Measurements from ENCODE around the gene RPTOR. TPM values are rescaled to one million over a fixed set of nuclear protein-coding genes. Genes with fewer than 3 reads are reported as not detected.

RPTOR gene
- polyA plus RNA-seq, 1 of the 3 experiments (the other 2 are of a cell fraction) = 14.9 TPM

DNA sequence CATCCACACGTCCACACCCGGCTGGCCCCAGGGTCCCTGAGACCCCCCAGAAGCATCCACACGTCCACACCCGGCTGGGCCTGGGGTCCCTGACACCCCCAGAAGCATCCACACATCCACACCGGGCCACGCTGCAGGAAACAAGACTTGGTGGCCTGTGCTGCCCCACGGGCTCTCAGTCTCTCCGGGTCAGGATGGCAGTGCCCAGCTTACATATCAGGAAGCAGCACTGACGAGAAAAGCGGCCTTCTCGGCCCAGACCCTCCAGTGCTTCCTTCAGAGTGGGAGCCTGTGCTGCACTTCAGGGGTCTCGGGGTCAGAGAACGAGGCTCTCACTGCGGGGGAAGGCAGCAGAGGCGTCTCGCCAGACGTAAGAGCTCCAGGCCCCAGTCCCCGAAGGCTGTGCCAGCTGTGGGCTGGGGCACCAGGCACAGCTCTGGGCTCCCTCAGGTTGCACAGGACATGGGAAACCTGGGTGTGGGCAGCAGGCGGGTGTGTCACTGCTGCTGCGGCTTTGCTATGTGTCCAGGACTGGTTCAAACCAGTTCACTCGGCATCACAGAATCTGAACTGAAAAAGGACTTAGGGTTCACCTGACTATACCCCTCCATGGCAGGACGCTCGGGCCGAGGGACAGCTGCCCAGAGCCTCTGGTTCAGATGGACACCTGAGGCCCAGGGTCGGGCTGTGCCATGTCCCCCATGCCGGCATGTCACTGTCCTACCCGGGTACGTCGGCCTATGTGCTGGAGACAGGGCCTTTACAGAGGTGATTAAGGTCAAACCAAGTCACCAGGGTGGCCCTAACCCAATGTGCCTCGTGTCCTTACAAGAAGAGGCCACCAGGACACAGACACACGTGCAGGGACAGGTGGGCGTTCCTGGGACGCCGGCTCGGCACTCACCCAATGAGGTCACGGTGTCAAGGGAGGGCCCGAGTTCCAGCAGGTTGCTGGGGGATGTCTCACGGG lies 406.8 kb downstream of the RPTOR start:
- Histone ChIP-seq H3K36me3 (replicated peaks in 1 of 2; ENCODE audit: control insufficient read depth in 1 of 2, insufficient read depth in 2 of 2, low read length in 1 of 2) (peaks cover 3 to 29% of the 10 kb centered on the region in 2 experiments), H3K27ac (ENCODE audit: low read depth in 2 of 2, low read length in 1 of 2) (no peak overlapping the region), H3K4me2 (no peak overlapping the region), H3K4me1 (ENCODE audit: control insufficient read depth in 1 of 2, insufficient read depth in 2 of 2, low read depth in 1 of 2, low read length in 1 of 2) (no peaks in the 10 kb centered on the region), H3K4me3 (ENCODE audit: low read depth in 2 of 2, low read length in 1 of 2) (no peak overlapping the region), H4K20me1 (ENCODE audit: insufficient read depth) (no peaks in the 10 kb centered on the region), H2AFZ (ENCODE audit: low read depth) (no peak overlapping the region), H3F3A (replicated peaks; ENCODE audit: insufficient read depth) (no peaks in the 10 kb centered on the region), H3K27me3 (ENCODE audit: insufficient read depth) (no peaks in the 10 kb centered on the region), H3K79me2 (ENCODE audit: insufficient read depth) (no peaks in the 10 kb centered on the region), H3K9ac (no peak overlapping the region), H3K9me3 (no peaks in the 10 kb centered on the region), H3K9me2 (no peaks in the 10 kb centered on the region)
- ChIA-PET POLR2A (no interaction called here), CTCF (interaction anchor here (1.1 to 1.2 kb wide), 4 partner anchors 8 to 52 kb away, joined by 3 to 6 read pairs (median 4); no protein-coding TSS in a partner anchor)
- WGBS (ENCODE audit: low lambda C conversion rate) = 92% methylated on average over 28 of the region's 38 CpGs
- TF ChIP-seq TEAD4 (IDR thresholded peaks at IDR 0.05; ENCODE audit: borderline replicate concordance, insufficient read depth) (no peak), USF2 (IDR thresholded peaks at IDR 0.05; ENCODE audit: borderline replicate concordance, low read depth, low read length) (no peak), SMC3 (IDR thresholded peaks at IDR 0.05; ENCODE audit: low read depth, low read length) (no peak), GATA2 (CRISPR knock-in tag; IDR thresholded peaks at IDR 0.05) (no peak), SIN3A (IDR thresholded peaks at IDR 0.05; ENCODE audit: borderline replicate concordance, low read depth, low read length) (no peak), ZBTB33 (IDR thresholded peaks at IDR 0.05; ENCODE audit: borderline replicate concordance, low read depth) (no peak), ELF1 (IDR thresholded peaks at IDR 0.05) (no peak), EZH2phosphoT487 (IDR thresholded peaks at IDR 0.05; ENCODE audit: borderline replicate concordance, low read depth) (no peak), FOSL2 (IDR thresholded peaks at IDR 0.05; ENCODE audit: borderline replicate concordance, low read depth) (no peak), EP300 (IDR thresholded peaks at IDR 0.05; ENCODE audit: borderline replicate concordance in 1 of 2, low read depth in 1 of 2, low read length in 1 of 2) (no peak), USF1 (IDR thresholded peaks at IDR 0.05; ENCODE audit: borderline replicate concordance, low read depth) (no peak), RXRA (IDR thresholded peaks at IDR 0.05; ENCODE audit: borderline replicate concordance, low read depth) (no peak)
- TF ChIP-seq, protein P1, sequence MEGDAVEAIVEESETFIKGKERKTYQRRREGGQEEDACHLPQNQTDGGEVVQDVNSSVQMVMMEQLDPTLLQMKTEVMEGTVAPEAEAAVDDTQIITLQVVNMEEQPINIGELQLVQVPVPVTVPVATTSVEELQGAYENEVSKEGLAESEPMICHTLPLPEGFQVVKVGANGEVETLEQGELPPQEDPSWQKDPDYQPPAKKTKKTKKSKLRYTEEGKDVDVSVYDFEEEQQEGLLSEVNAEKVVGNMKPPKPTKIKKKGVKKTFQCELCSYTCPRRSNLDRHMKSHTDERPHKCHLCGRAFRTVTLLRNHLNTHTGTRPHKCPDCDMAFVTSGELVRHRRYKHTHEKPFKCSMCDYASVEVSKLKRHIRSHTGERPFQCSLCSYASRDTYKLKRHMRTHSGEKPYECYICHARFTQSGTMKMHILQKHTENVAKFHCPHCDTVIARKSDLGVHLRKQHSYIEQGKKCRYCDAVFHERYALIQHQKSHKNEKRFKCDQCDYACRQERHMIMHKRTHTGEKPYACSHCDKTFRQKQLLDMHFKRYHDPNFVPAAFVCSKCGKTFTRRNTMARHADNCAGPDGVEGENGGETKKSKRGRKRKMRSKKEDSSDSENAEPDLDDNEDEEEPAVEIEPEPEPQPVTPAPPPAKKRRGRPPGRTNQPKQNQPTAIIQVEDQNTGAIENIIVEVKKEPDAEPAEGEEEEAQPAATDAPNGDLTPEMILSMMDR (IDR thresholded peaks at IDR 0.05) = no peak
- TF ChIP-seq, protein P2, sequence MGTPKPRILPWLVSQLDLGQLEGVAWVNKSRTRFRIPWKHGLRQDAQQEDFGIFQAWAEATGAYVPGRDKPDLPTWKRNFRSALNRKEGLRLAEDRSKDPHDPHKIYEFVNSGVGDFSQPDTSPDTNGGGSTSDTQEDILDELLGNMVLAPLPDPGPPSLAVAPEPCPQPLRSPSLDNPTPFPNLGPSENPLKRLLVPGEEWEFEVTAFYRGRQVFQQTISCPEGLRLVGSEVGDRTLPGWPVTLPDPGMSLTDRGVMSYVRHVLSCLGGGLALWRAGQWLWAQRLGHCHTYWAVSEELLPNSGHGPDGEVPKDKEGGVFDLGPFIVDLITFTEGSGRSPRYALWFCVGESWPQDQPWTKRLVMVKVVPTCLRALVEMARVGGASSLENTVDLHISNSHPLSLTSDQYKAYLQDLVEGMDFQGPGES (IDR thresholded peaks at IDR 0.05; ENCODE audit: low read depth, low read length) = no peak
- DNase-seq = no peak
